WERI-Rb-1 (cell line): ENCODE data around the gene PPP3CA.

Experiments
- DNase-seq: peaks from one replicate; pipeline ENCODE4 v3.0.0-alpha.2; 2020
- H3K27ac ChIP-seq: fragments of 250-450 bp; sonication (Bioruptor Pico); 2 replicates; pipeline ENCODE4 v1.5.1; 2020; ENCODE audit warnings: mild to moderate bottlenecking, moderate library complexity
- H3K27me3 ChIP-seq: fragments of 250-450 bp; sonication (Bioruptor Pico); 2 replicates; pipeline ENCODE4 v1.5.1; 2021; ENCODE audit warnings: mild to moderate bottlenecking, low read depth, moderate library complexity; ENCODE audit not compliant: insufficient read depth, severe bottlenecking
- H3K36me3 ChIP-seq: fragments of 250-450 bp; sonication (Bioruptor Pico); 2 replicates; pipeline ENCODE4 v1.5.1; 2020; ENCODE audit warnings: mild to moderate bottlenecking, moderate library complexity
- H3K4me3 ChIP-seq: 2 replicates; pipeline ENCODE4 v1.5.1; 2011; ENCODE audit warnings: low read depth, mild to moderate bottlenecking, control low read depth, low read length
- H3K9me3 ChIP-seq: fragments of 250-450 bp; sonication (Bioruptor Pico); 2 replicates; pipeline ENCODE4 v1.5.1; 2021; ENCODE audit warnings: mild to moderate bottlenecking, moderate library complexity; ENCODE audit not compliant: severe bottlenecking
- TF ChIP-seq, protein P1 (sequence below): IDR thresholded peaks from 2 replicates; pipeline ENCODE4 v1.5.1; 2011; ENCODE audit warnings: low read depth, mild to moderate bottlenecking, control low read depth, inconsistent platforms, low read length

Gene PPP3CA

DNA sequence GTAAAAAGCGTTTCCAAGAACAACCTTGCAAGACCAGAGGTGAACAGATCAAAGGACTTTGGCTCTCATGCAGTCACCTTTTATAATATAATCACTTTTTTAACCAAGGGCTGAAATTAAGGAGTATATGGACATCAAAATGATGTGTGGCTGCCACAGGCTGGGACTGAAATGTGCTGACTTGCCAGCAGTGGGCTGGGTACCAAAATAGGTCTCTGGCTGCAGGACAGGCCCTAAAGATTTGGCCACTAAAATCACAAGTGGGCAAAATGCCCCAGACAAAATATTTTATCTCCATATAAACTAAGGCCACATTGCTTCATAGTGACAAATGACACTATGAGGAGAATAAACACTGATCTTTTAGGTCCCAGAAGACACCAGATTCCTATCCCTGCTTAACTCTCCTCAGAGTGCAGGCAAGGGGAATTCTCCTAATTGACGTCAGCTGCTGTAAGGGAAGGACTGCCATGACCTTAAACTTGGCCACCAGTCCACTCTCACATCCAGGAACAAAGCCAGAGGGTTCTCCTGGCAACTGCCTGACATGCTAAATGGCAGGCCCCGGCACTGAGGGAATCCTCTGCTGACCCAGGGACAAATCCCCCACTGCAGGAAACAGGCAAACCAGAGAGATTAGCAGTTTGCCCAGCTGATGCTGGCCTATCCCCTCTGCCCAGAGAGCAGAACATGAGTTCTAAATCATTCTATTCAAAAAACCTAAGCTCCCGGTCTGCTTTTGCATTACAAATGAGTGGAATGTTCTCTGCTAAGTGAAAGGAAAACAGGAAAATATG lies 155.8 kb downstream of the PPP3CA start:
- no peak overlapping the region for H3K4me3 ChIP-seq
- no peaks in the 10 kb centered on the region for H3K9me3 ChIP-seq
- no peak overlapping the region for H3K27ac ChIP-seq
- H3K27me3 ChIP-seq: no peaks in the 10 kb centered on the region
- TF ChIP-seq, protein P1, sequence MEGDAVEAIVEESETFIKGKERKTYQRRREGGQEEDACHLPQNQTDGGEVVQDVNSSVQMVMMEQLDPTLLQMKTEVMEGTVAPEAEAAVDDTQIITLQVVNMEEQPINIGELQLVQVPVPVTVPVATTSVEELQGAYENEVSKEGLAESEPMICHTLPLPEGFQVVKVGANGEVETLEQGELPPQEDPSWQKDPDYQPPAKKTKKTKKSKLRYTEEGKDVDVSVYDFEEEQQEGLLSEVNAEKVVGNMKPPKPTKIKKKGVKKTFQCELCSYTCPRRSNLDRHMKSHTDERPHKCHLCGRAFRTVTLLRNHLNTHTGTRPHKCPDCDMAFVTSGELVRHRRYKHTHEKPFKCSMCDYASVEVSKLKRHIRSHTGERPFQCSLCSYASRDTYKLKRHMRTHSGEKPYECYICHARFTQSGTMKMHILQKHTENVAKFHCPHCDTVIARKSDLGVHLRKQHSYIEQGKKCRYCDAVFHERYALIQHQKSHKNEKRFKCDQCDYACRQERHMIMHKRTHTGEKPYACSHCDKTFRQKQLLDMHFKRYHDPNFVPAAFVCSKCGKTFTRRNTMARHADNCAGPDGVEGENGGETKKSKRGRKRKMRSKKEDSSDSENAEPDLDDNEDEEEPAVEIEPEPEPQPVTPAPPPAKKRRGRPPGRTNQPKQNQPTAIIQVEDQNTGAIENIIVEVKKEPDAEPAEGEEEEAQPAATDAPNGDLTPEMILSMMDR: no peak
- no peaks in the 10 kb centered on the region; the same call in 1 of the 2 replicates for H3K36me3 ChIP-seq
- peak; percentile 50 for DNase-seq

DNA sequence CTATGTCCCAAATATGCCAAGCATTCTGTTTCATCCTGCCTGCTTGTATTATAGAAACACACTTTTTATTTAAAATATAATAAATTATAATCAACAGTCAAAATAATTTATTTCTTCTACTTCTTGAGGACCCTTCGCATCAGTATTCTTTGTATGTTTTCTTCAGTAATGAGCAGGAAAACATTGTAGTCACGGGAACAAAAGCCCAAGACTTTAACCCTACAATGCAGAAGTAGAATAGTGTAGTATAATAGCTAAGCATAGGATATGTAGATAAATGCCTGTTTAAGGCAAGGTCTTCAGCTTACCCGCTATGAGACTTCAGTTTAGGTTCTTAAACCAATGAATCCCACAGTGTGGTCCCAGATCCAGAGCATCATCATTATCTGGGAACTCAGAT lies 156.6 kb downstream of the PPP3CA start:
- H3K27me3 ChIP-seq: no peaks in the 10 kb centered on the region
- H3K27ac ChIP-seq: no peak overlapping the region
- DNase-seq: no peak

DNA sequence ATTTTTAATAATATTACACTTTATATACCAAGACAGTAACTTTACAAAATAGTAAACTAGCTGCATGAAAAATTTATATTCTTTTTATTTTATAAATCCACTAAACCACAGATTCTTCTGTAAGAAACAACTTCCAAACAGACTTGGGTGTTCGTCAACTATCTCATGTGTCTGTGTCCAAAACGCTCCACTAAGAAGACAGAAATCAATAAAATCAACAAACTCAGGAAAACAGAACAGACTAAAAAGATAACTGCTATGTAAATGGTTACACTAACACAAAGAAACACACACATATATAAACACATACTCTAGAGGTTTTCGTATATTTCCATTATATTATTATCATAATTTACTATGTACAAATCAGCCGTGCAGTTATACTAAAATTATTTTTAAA lies 158.4 kb downstream of the PPP3CA start:
- Histone ChIP-seq H3K9me3 (no peaks in the 10 kb centered on the region), H3K27ac (no peak overlapping the region), H3K4me3 (no peak overlapping the region), H3K36me3 (no peaks in the 10 kb centered on the region), H3K27me3 (no peaks in the 10 kb centered on the region)
- no peak for DNase-seq
- TF ChIP-seq, protein P1: no peak

More for the DNA sequence above, 156.6 kb downstream of the PPP3CA start:
- TF ChIP-seq, protein P1: no peak
- H3K4me3 ChIP-seq: no peak overlapping the region
- no peaks in the 10 kb centered on the region; the same call in 1 of the 2 replicates for H3K36me3 ChIP-seq
- no peaks in the 10 kb centered on the region for H3K9me3 ChIP-seq

DNA sequence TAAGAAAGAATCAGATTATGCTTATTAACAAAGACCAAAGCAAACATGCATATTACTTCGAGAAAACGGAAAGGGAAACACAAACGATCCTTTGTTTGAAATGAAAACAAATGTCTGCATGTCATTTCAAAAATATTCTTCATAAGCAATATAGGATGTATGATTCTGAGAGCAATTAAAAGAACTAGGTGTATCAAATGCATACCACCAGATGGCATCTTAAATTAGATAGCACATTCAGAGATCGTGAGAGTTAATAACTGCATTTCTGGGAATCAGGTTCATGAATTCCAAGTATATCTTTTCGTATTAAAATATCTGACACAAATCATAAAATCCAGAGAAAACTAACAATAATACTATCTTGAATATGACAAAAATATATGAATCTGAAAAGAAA lies 159.5 kb downstream of the PPP3CA start:
- Histone ChIP-seq H3K9me3 (no peaks in the 10 kb centered on the region), H3K27me3 (no peaks in the 10 kb centered on the region), H3K36me3 (no peaks in the 10 kb centered on the region), H3K27ac (no peak overlapping the region), H3K4me3 (no peak overlapping the region)
- TF ChIP-seq, protein P1: no peak
- no peak for DNase-seq

DNA sequence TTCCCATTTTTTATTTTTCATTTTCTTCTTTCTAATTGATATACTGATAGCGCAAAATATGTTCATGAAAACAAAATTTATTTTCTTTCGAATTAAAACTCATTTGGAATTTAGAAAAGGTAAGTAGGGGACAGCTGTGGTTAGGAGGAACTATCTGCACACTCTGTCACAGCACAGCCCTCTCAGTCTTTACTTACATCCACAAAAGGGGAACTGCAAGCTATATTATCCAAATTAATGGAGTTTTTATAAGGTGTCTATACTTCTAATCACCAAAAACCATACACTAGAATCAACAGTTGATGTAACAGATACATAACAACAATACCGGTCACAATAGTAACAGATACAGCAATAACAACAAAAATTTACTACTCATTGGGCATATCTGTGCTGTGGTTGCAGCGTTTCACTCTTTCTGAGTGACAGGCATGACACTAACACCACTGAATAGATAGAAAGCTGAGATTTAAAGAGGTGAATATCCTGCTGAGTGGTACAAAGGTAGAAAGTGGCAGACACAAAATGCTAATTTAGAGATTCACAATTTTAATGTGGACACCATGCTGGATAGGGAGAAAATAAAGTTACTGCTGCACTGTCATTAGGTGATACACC lies 160.7 kb downstream of the PPP3CA start:
- Histone ChIP-seq H3K36me3 (no peaks in the 10 kb centered on the region), H3K27ac (no peak overlapping the region), H3K27me3 (no peaks in the 10 kb centered on the region), H3K9me3 (no peaks in the 10 kb centered on the region), H3K4me3 (no peak overlapping the region)
- TF ChIP-seq, protein P1: no peak
- no peak for DNase-seq
